ENCODE results near the gene CLPSL2. TPM values are rescaled to one million over a fixed set of nuclear protein-coding genes. Genes with fewer than 3 reads are reported as not detected.

CLPSL2 gene
- total RNA-seq, 2 donors from 2014 or later: 1.1 to 2.1 TPM

DNA sequence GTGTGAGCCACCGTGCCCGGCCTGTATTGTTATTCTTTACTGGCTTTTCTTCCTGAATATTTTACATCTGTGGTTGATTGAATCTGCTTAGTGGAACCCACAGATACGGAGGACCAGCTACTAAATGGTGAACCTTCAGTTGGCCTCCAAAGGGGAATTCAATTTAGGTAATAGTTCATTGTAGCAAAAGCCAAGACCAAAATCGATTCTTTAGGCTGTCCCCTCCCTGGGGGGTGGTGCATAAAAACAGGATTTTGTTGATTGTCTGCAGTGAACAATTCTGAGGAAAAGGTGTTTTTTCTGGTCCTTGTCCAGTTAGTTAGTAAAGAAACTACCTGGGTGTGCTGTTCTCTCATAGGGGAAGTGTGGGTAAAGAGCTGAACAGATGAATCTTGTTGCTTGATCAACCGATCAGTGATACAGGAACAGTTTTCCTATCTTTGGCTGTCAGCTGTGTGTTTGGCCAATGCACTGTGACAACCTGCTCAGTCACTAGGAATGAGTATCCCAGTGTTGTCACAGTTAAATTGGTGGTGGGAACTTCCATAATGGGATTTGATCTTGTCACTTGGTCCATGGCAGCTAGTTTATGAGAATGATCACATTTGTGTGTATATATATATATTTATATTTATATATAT lies 48.3 kb downstream of the CLPSL2 start:
- Mint-ChIP-seq H3K27me3 (ENCODE audit: insufficient read depth) (no peaks in the 10 kb centered on the region), H3K4me1 (no peaks in the 10 kb centered on the region), H3K27ac (no peak overlapping the region), H3K4me3 (no peak overlapping the region), H3K36me3 (ENCODE audit: low read depth) (no peaks in the 10 kb centered on the region), H3K9me3 (peaks cover 2% of the 10 kb centered on the region)
- Histone ChIP-seq H3K4me1 (ENCODE audit: control insufficient read depth, insufficient read depth, low read length) (no peaks in the 10 kb centered on the region), H3K9ac (ENCODE audit: extremely low read depth, low read length, poor library complexity, severe bottlenecking) (no peak overlapping the region), H3K27ac (ENCODE audit: low read depth, low read length) (no peak overlapping the region), H3K36me3 (ENCODE audit: control insufficient read depth, insufficient read depth, low read length) (no peaks in the 10 kb centered on the region), H3K27me3 (ENCODE audit: control insufficient read depth, insufficient read depth, low read length, poor library complexity, severe bottlenecking) (no peaks in the 10 kb centered on the region), H3K9me3 (ENCODE audit: control insufficient read depth, low read length) (no peaks in the 10 kb centered on the region), H3K4me3 (ENCODE audit: low read length) (no peak overlapping the region)
- DNase-seq: no peak
- TF ChIP-seq, protein P1, sequence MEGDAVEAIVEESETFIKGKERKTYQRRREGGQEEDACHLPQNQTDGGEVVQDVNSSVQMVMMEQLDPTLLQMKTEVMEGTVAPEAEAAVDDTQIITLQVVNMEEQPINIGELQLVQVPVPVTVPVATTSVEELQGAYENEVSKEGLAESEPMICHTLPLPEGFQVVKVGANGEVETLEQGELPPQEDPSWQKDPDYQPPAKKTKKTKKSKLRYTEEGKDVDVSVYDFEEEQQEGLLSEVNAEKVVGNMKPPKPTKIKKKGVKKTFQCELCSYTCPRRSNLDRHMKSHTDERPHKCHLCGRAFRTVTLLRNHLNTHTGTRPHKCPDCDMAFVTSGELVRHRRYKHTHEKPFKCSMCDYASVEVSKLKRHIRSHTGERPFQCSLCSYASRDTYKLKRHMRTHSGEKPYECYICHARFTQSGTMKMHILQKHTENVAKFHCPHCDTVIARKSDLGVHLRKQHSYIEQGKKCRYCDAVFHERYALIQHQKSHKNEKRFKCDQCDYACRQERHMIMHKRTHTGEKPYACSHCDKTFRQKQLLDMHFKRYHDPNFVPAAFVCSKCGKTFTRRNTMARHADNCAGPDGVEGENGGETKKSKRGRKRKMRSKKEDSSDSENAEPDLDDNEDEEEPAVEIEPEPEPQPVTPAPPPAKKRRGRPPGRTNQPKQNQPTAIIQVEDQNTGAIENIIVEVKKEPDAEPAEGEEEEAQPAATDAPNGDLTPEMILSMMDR (conservative IDR thresholded peaks at IDR 0.05): no peak
- 93% methylated on average over 5 of the region's 5 CpGs for WGBS, 2 experiments (ENCODE audit: insufficient coverage in 1 of 2, insufficient read length in 1 of 2)

Other genes with a start within 250 kb of the CLPSL2 start
- 10 to 100 TPM; 27.0 to 53.3 TPM for gene FKBP5, start 87.7 kb upstream of the CLPSL2 start, total RNA-seq
- under 1 TPM; 0.57 to 0.93 TPM for gene ARMC12, start 39.6 kb upstream of the CLPSL2 start, total RNA-seq
- gene CLPSL1, start 4.4 kb downstream of the CLPSL2 start, total RNA-seq: not detected
- not detected for gene CLPS, start 20.7 kb downstream of the CLPSL2 start, total RNA-seq
- gene LHFPL5, start 28.8 kb downstream of the CLPSL2 start, total RNA-seq: not detected
- gene SRPK1, start 144.5 kb downstream of the CLPSL2 start, total RNA-seq: 10 to 100 TPM; 86.2 to 98.5 TPM
- not detected for gene SLC26A8, start 248.0 kb downstream of the CLPSL2 start, total RNA-seq

All from endodermal cell (in vitro differentiated cells).